ENCODE data around the gene ARSI. TPM values are rescaled to one million over a fixed set of nuclear protein-coding genes. Genes with fewer than 3 reads are reported as not detected.

Gene ARSI
- total RNA-seq, 1 donor from 2014 or later, result not detected

- DNase-seq (ENCODE audit: low spot score, unreplicated experiment), result no peak
- no peaks in the 10 kb centered on the region for H3K9me3 Mint-ChIP-seq (ENCODE audit: low read depth)
- H3K4me1 Mint-ChIP-seq (ENCODE audit: low read depth), result peaks cover 9% of the 10 kb centered on the region
- no peaks in the 10 kb centered on the region for H3K27me3 Mint-ChIP-seq
- TF ChIP-seq, protein P1, sequence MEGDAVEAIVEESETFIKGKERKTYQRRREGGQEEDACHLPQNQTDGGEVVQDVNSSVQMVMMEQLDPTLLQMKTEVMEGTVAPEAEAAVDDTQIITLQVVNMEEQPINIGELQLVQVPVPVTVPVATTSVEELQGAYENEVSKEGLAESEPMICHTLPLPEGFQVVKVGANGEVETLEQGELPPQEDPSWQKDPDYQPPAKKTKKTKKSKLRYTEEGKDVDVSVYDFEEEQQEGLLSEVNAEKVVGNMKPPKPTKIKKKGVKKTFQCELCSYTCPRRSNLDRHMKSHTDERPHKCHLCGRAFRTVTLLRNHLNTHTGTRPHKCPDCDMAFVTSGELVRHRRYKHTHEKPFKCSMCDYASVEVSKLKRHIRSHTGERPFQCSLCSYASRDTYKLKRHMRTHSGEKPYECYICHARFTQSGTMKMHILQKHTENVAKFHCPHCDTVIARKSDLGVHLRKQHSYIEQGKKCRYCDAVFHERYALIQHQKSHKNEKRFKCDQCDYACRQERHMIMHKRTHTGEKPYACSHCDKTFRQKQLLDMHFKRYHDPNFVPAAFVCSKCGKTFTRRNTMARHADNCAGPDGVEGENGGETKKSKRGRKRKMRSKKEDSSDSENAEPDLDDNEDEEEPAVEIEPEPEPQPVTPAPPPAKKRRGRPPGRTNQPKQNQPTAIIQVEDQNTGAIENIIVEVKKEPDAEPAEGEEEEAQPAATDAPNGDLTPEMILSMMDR (IDR thresholded peaks at IDR 0.05; ENCODE audit: unreplicated experiment), result no peak
- no peak overlapping the region for H3K4me3 Mint-ChIP-seq (ENCODE audit: low read depth)
- H3K36me3 Mint-ChIP-seq (ENCODE audit: insufficient read depth), result no peaks in the 10 kb centered on the region
- H3K27ac Mint-ChIP-seq, result no peak overlapping the region
Observed at GRCh38 chr5:150341331-150341730, 38.6 kb upstream of the ARSI start.

DNA sequence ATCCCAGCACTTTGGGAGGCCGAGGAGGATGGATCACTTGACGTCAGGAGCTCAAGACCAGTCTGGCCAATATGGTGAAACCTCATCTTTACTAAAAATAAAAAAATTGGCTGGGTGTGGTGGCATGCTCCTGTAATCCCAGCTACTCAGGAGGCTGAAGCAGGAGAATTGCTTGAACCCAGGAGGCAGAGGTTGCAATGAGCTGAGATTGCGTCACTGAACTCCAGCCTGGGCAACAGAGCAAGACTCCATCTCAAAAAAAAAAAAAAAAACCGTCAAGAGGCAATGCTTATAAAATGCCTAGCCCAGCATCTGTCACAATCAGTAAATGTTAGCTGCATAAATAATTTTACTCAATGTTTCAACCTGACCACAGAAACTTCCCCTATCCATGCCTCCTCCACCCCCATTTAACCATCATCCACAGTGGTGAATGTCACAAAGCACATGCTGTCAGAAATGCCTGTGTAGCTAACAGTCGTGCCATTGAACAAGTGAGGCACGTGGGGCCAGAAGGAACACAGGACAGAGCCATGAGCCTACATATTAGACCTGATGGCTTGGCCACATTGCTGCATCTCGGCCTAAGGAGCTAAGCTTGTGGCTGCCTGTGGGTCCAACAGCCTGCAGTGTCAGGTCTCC lies 38.0 kb upstream of the ARSI start:
- H3K4me1 Mint-ChIP-seq (ENCODE audit: low read depth), result peaks cover 8% of the 10 kb centered on the region
- H3K36me3 Mint-ChIP-seq (ENCODE audit: insufficient read depth), result no peaks in the 10 kb centered on the region
- H3K9me3 Mint-ChIP-seq (ENCODE audit: low read depth), result no peaks in the 10 kb centered on the region
- H3K27me3 Mint-ChIP-seq, result no peaks in the 10 kb centered on the region
- no peak overlapping the region for H3K4me3 Mint-ChIP-seq (ENCODE audit: low read depth)
- no peak overlapping the region for H3K27ac Mint-ChIP-seq
- no peak for DNase-seq (ENCODE audit: low spot score, unreplicated experiment)
- TF ChIP-seq, protein P1 (IDR thresholded peaks at IDR 0.05; ENCODE audit: unreplicated experiment), result no peak

- Mint-ChIP-seq H3K27ac (no peak overlapping the region), H3K4me3 (ENCODE audit: low read depth) (no peak overlapping the region), H3K27me3 (no peaks in the 10 kb centered on the region), H3K4me1 (ENCODE audit: low read depth) (peaks cover 7% of the 10 kb centered on the region), H3K9me3 (ENCODE audit: low read depth) (no peaks in the 10 kb centered on the region), H3K36me3 (ENCODE audit: insufficient read depth) (no peaks in the 10 kb centered on the region)
- DNase-seq (ENCODE audit: low spot score, unreplicated experiment), result no peak
- TF ChIP-seq, protein P1 (IDR thresholded peaks at IDR 0.05; ENCODE audit: unreplicated experiment), result no peak
Observed at GRCh38 chr5:150339841-150340240, 37.1 kb upstream of the ARSI start.

GRCh38 chr5:150339165-150339564 lies 36.5 kb upstream of the ARSI start:
- Mint-ChIP-seq H3K27me3 (no peaks in the 10 kb centered on the region), H3K9me3 (ENCODE audit: low read depth) (no peaks in the 10 kb centered on the region), H3K27ac (no peak overlapping the region), H3K4me1 (ENCODE audit: low read depth) (peaks cover 2% of the 10 kb centered on the region), H3K36me3 (ENCODE audit: insufficient read depth) (no peaks in the 10 kb centered on the region), H3K4me3 (ENCODE audit: low read depth) (no peak overlapping the region)
- DNase-seq (ENCODE audit: low spot score, unreplicated experiment), result no peak
- TF ChIP-seq, protein P1 (IDR thresholded peaks at IDR 0.05; ENCODE audit: unreplicated experiment), result no peak

GRCh38 chr5:150338546-150338945 lies 35.8 kb upstream of the ARSI start:
- H3K9me3 Mint-ChIP-seq (ENCODE audit: low read depth), result no peaks in the 10 kb centered on the region
- DNase-seq (ENCODE audit: low spot score, unreplicated experiment), result no peak
- TF ChIP-seq, protein P1 (IDR thresholded peaks at IDR 0.05; ENCODE audit: unreplicated experiment), result no peak
- H3K4me1 Mint-ChIP-seq (ENCODE audit: low read depth), result no peaks in the 10 kb centered on the region
- H3K4me3 Mint-ChIP-seq (ENCODE audit: low read depth), result no peak overlapping the region
- peak overlapping the region; percentile 59 for H3K27ac Mint-ChIP-seq
- H3K27me3 Mint-ChIP-seq, result no peaks in the 10 kb centered on the region
- H3K36me3 Mint-ChIP-seq (ENCODE audit: insufficient read depth), result no peaks in the 10 kb centered on the region

Data from progenitor cell of endocrine pancreas (in vitro differentiated cells).